Large intestine (tissue), 3 donors: ENCODE results near the gene GPC5. TPM values are rescaled to one million over a fixed set of nuclear protein-coding genes. Genes with fewer than 3 reads are reported as not detected.

Experiments
- DNase-seq, 2 donors: peaks; one replicate each; pipeline versions ENCODE4 v3.0.0 to v3.0.0-alpha.2; 2013
- H3K27ac ChIP-seq: one replicate; pipeline ENCODE4 v1.5.1; 2013; ENCODE audit warnings: low read length
- H3K27me3 ChIP-seq: 2 replicates; pipeline ENCODE4 v1.6.1; 2013; ENCODE audit warnings: low read length; ENCODE audit not compliant: control insufficient read depth, insufficient read depth
- H3K36me3 ChIP-seq: 2 replicates; pipeline ENCODE4 v1.6.1; 2013; ENCODE audit warnings: low read length; ENCODE audit not compliant: control insufficient read depth, insufficient read depth
- H3K4me1 ChIP-seq: one replicate; pipeline ENCODE4 v1.6.1; 2013; ENCODE audit warnings: low read length; ENCODE audit not compliant: control insufficient read depth, insufficient read depth
- H3K4me3 ChIP-seq: one replicate; pipeline ENCODE4 v1.5.1; 2013; ENCODE audit warnings: low read length
- H3K9me3 ChIP-seq: one replicate; pipeline ENCODE4 v1.6.1; 2013; ENCODE audit warnings: mild to moderate bottlenecking, low read depth, low read length, moderate library complexity; ENCODE audit not compliant: control insufficient read depth
- WGBS: methylation state at CpG from one replicate; pipeline ENCODE4 v1.1.5; 2013; ENCODE audit warnings: low lambda C conversion rate; ENCODE audit not compliant: insufficient coverage; 5-methylcytosine and 5-hydroxymethylcytosine counted together
- polyA plus RNA-seq: library from polyadenylated mRNA; unstranded; fragments of 120-200 nt; gene quantifications from one replicate; pipeline ENCODE4 v1.2.1, GENCODE V29; 2013

GPC5 gene
- polyA plus RNA-seq, 1 donor = 0.42 TPM

DNA sequence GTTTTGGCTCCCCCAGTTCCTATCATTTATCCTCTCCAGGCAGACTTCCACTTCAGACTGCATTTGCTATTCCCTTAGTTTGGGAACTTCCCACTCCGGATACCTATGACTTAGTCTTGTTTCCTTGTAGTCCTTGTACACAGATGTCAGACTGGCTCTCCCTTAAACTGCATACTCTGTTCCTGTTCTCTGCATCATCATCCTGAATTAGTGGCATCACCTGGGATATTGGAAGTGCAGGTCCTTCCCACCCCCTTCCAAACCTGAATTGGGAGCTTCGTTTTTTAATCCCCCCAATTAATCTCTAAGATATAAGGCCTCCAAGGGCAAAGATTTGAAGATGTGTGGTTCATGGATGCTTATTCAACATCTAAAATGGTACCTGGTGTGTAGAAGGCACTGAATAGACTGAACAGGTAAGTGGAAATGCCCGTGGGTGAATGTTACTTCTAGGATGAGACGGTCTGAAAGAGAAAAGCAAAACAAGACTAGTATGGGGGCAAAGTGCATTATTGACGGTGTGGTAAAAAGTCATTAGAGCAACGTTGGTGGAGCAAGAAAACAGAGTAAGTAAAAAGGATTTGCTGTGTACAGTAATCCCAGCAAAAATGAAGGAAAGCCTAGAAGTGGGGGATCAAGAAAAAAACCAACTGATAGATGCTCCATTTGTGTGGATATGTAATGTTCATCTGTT, 41.4 kb upstream of the GPC5 start:
- Histone ChIP-seq H3K27ac (no peak overlapping the region), H3K4me1 (peaks cover 4% of the 10 kb centered on the region), H3K36me3 (peaks cover 20% of the 10 kb centered on the region), H3K9me3 (no peaks in the 10 kb centered on the region), H3K4me3 (no peak overlapping the region), H3K27me3 (no peaks in the 10 kb centered on the region)
- 50% methylated on average over 5 of the region's 6 CpGs for WGBS
- DNase-seq = peak in 1 of 2 donors; percentile 41

- Histone ChIP-seq H3K9me3 (no peaks in the 10 kb centered on the region), H3K4me3 (no peak overlapping the region), H3K27me3 (no peaks in the 10 kb centered on the region), H3K36me3 (peaks cover 17% of the 10 kb centered on the region), H3K27ac (no peak overlapping the region), H3K4me1 (peaks cover 4% of the 10 kb centered on the region)
- WGBS = 23% methylated on average over 2 of the region's 7 CpGs
- DNase-seq = no peak
Measured at GRCh38 chr13:91357613-91358386, 40.6 kb upstream of the GPC5 start.

DNA sequence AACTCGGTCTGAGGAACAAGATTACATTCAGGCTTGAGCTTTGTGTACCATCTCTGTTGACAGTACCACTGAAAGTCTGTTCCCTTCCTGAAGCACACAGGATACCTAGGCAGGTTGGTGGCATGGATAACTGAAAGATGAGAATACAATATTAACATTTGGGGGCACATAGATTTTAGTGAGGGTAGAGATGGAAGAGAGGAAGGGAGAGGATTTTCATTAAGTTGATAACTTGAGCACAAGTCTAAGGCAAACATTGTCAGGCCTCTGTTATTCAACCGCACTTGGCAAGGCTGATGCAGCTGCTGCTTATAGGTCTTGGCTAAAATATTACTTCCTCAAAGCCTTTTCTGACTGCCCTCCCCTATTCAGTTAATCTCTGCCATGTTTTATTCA, 40.0 kb upstream of the GPC5 start:
- no peaks in the 10 kb centered on the region for H3K27me3 ChIP-seq
- DNase-seq = no peak
- H3K9me3 ChIP-seq = no peaks in the 10 kb centered on the region
- H3K27ac ChIP-seq = no peak overlapping the region
- H3K4me3 ChIP-seq = no peak overlapping the region
- H3K4me1 ChIP-seq = peaks cover 4% of the 10 kb centered on the region
- no CpG with 5 or more reads among the region's 2 CpGs for WGBS
- H3K36me3 ChIP-seq = peaks cover 15% of the 10 kb centered on the region

GRCh38 chr13:91359111-91359510, 39.3 kb upstream of the GPC5 start:
- WGBS = 82% methylated on average over 2 of the region's 4 CpGs
- Histone ChIP-seq H3K9me3 (no peaks in the 10 kb centered on the region), H3K36me3 (peaks cover 12% of the 10 kb centered on the region)

GRCh38 chr13:91359631-91360030, 38.8 kb upstream of the GPC5 start:
- 61% methylated on average over 3 of the region's 3 CpGs for WGBS
- Histone ChIP-seq H3K27me3 (no peaks in the 10 kb centered on the region), H3K4me1 (no peaks in the 10 kb centered on the region), H3K4me3 (no peak overlapping the region), H3K27ac (no peak overlapping the region), H3K9me3 (no peaks in the 10 kb centered on the region), H3K36me3 (peaks cover 10% of the 10 kb centered on the region)
- no peak for DNase-seq

More at GRCh38 chr13:91359111-91359510, 39.3 kb upstream of the GPC5 start:
- H3K4me3 ChIP-seq = no peak overlapping the region
- no peak for DNase-seq
- H3K27me3 ChIP-seq = no peaks in the 10 kb centered on the region
- H3K27ac ChIP-seq = no peak overlapping the region
- no peaks in the 10 kb centered on the region for H3K4me1 ChIP-seq

GRCh38 chr13:91360246-91360751, 38.1 kb upstream of the GPC5 start:
- H3K36me3 ChIP-seq = peaks cover 4% of the 10 kb centered on the region
- H3K4me1 ChIP-seq = no peaks in the 10 kb centered on the region
- H3K27me3 ChIP-seq = no peaks in the 10 kb centered on the region
- 100% methylated on average over 1 of the region's 4 CpGs for WGBS
- no peak for DNase-seq
- no peak overlapping the region for H3K27ac ChIP-seq
- H3K4me3 ChIP-seq = no peak overlapping the region
- H3K9me3 ChIP-seq = no peaks in the 10 kb centered on the region

- peak in 1 of 2 donors; percentile 44 for DNase-seq
- Histone ChIP-seq H3K4me3 (no peak overlapping the region), H3K27ac (no peak overlapping the region), H3K36me3 (no peaks in the 10 kb centered on the region), H3K27me3 (no peaks in the 10 kb centered on the region), H3K9me3 (no peaks in the 10 kb centered on the region), H3K4me1 (no peaks in the 10 kb centered on the region)
- 0% methylated on average over 1 of the region's 1 CpG for WGBS
Measured at GRCh38 chr13:91361755-91362271, 36.6 kb upstream of the GPC5 start.

- Histone ChIP-seq H3K27ac (no peak overlapping the region), H3K4me3 (no peak overlapping the region), H3K4me1 (no peaks in the 10 kb centered on the region), H3K9me3 (no peaks in the 10 kb centered on the region), H3K36me3 (no peaks in the 10 kb centered on the region), H3K27me3 (no peaks in the 10 kb centered on the region)
- DNase-seq = no peak
- no CpG with 5 or more reads among the region's 1 CpG for WGBS
Measured at GRCh38 chr13:91362908-91363307, 35.5 kb upstream of the GPC5 start.

DNA sequence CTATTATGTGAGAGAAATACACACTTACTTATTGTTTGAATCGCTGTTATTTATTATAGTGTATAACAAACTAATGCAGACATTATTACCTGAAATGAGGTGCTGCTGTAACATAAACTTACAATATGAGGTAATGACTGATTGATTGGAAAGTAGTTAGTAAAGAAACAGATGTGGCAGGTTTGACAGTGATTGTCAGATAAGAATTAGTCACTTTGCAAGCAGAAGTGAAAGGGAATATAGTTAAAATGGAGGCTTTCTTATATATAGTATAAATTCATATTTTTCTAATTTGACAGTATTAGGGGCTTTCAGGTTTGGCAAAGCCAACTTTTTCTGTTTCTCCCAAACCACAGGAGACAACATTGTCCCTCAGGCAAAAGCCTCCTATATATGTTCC, 30.3 kb upstream of the GPC5 start:
- Histone ChIP-seq H3K27me3 (no peaks in the 10 kb centered on the region), H3K27ac (no peak overlapping the region), H3K4me3 (no peak overlapping the region), H3K36me3 (no peaks in the 10 kb centered on the region), H3K4me1 (peaks cover 4% of the 10 kb centered on the region), H3K9me3 (no peaks in the 10 kb centered on the region)
- no peak for DNase-seq
- WGBS = 100% methylated on average over 1 of the region's 1 CpG

DNA sequence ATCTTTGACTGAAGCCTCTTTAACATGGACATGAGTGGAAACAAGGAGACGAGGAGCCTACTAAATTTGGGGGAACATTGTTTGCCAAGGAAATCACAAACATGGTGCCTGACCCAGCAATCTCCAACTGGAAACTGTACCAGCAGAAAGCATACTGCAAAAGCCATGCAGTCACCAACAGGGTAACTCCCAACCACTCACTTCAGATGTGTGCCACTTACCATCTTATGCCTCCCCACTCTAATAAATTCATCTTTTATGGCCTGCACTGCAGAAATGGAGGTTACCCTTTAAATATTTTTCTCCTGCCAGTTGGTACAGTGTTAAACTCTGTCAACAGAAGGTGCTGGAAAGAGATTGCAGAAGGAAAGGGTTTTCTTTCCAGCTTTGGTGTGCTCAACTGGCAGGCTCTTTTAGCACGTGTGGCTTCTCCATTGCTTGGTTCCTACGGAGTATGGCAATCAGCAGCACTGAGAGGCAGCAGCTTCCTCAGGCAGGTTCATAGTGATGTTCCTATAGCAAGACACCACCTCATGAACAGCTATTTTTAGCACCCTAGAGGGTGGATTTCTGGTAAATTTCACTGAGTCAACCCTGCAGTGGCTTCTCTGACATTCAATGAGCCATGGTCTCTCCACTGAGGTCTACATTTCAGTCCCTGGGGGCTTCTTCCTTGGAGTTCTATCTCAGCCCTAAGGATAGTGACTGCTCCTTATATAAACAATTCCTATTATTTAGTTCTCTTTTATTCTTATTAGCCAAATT, 29.6 kb upstream of the GPC5 start:
- no peak for DNase-seq
- H3K4me3 ChIP-seq = no peak overlapping the region
- WGBS = no CpG with 5 or more reads among the region's 3 CpGs
- H3K27ac ChIP-seq = no peak overlapping the region
- peaks cover 4% of the 10 kb centered on the region for H3K4me1 ChIP-seq
- H3K9me3 ChIP-seq = no peaks in the 10 kb centered on the region
- no peaks in the 10 kb centered on the region for H3K36me3 ChIP-seq
- no peaks in the 10 kb centered on the region for H3K27me3 ChIP-seq
